ENCODE results near the gene ATG7.

- TF ChIP-seq EZH2 (IDR thresholded peaks at IDR 0.05; ENCODE audit: low read depth) = no peak
- TF ChIP-seq CTCF (conservative IDR thresholded peaks at IDR 0.05) = no peak
Measured at GRCh38 chr3:11476735-11477144, 204.5 kb downstream of the ATG7 start.

Data from PC-9 (cell line).